ENCODE results near the gene UPF1.

- TF ChIP-seq CTCF (IDR thresholded peaks at IDR 0.05; ENCODE audit: low read length) (no peak), EZH2 (optimal IDR thresholded peaks at IDR 0.05; ENCODE audit: low read depth, low read length) (no peak)
Measured at GRCh38 chr19:18896421-18896841, 64.7 kb downstream of the UPF1 start.
